Stomach smooth muscle (tissue), 2 donors: ENCODE measurements around the gene MIER1.
A peak's percentile ranks its signal among the peaks of the same experiment; 100 is the strongest.
"Not testable (repeated sequence)": the region's sequence is repeated elsewhere in the genome, so short reads cannot be mapped to it uniquely, and the experiment has no call there.

Experiments
- H3K27ac ChIP-seq: one replicate; pipeline ENCODE4 v1.7.0; 2013; ENCODE audit warnings: mild to moderate bottlenecking, low read length, inconsistent platforms
- H3K27me3 ChIP-seq, 2 donors: one replicate each; pipeline ENCODE4 v1.7.0; 2013; ENCODE audit warnings: low read length in 2 of 2; ENCODE audit not compliant: insufficient read depth in 2 of 2, control insufficient read depth in 1 of 2
- H3K36me3 ChIP-seq, 2 donors: one replicate each; pipeline ENCODE4 v1.7.0; 2013; ENCODE audit warnings: low read length in 2 of 2; ENCODE audit not compliant: control insufficient read depth in 2 of 2, insufficient read depth in 2 of 2
- H3K4me1 ChIP-seq: one replicate; pipeline ENCODE4 v1.7.0; 2013; ENCODE audit warnings: low read length; ENCODE audit not compliant: control insufficient read depth, insufficient read depth
- H3K4me3 ChIP-seq, 2 donors: one replicate each; pipeline ENCODE4 v1.7.0; 2013; ENCODE audit warnings: low read length in 2 of 2
- H3K9ac ChIP-seq, 2 donors: one replicate each; pipeline ENCODE4 v1.7.0; 2013; ENCODE audit warnings: low read length in 2 of 2, mild to moderate bottlenecking in 1 of 2
- H3K9me3 ChIP-seq, 2 donors: one replicate each; pipeline ENCODE4 v1.7.0; 2013; ENCODE audit warnings: low read length in 2 of 2; ENCODE audit not compliant: control insufficient read depth in 2 of 2
- donor health status: healthy.
- donor health status: Pancreatic carcinoma.

The MIER1 gene

DNA sequence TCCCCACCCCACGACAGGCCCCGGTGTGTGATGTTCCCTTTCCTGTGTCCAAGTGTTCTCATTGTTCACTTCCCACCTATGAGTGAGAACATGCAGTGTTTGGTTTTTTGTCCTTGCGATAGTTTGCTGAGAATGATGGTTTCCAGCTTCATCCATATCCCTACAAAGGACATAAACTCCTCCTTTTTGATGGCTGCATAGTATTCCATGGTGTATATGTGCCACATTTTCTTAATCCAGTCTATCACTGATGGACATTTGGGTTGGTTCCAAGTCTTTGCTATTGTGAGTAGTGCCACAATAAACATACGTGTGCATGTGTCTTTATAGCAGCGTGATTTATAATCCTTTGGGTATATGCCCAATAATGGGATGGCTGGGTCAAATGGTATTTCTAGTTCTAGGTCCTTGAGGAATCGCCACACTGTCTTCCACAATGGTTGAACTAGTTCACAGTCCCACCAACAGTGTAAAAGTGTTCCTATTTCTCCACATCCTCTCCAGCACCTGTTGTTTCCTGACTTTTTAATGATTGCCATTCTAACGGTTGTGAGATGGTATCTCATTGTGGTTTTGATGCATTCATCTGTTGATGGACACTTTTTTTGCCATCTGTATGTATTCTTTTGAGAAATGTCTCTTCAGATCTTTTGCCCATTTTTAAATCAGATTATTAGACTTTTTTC lies 41.5 kb downstream of the MIER1 start:
- H3K4me3 ChIP-seq, H3K27ac ChIP-seq, H3K4me1 ChIP-seq, H3K9ac ChIP-seq, H3K27me3 ChIP-seq, H3K9me3 ChIP-seq: not testable (repeated sequence)
- H3K36me3 ChIP-seq: peaks cover 4 to 41% of the 10 kb centered on the region in 2 donors

DNA sequence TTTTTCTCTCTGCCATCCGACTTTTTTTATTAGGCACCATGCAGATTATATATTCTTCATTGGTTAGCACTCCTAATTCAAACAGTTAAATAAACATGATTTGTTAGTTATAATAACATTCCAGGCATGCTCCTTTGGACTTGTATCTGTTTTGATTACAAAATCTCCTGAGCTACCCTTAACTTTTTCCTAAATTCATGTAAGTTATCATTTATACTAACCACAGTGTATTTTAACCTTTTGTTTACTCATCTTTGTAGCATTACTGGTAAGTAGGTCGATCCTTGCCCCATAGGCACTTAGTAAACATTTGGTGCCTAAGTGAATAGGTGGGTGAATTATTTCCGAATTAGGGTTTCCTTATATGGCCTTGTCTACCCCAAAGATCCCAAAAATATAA lies 43.8 kb downstream of the MIER1 start:
- Histone ChIP-seq H3K9ac (no peak overlapping the region), H3K27me3 (no peaks in the 10 kb centered on the region), H3K4me3 (no peak overlapping the region), H3K4me1 (no peaks in the 10 kb centered on the region), H3K36me3 (peaks cover 4 to 34% of the 10 kb centered on the region in 2 donors), H3K27ac (no peak overlapping the region), H3K9me3 (no peaks in the 10 kb centered on the region)

DNA sequence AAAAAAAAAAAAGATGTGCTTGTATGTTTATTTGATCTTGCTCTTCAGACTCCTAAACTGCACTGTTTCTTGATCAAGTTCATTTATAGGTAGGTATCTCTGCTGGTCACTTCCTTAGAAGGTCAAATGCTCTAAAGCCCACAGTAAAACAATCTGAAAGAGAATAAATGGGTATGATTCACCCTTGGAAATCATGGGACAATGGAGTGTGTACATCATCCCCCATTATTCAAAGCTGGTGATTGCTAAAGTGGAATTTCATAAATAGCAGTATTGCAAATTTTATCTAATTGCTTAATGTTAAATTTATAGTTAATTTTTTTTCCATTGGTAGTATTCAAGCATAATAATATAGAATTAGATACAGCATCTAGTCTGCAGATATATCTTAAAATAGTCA lies 53.4 kb downstream of the MIER1 start:
- Histone ChIP-seq H3K27me3 (no peaks in the 10 kb centered on the region), H3K4me3 (no peak overlapping the region), H3K27ac (no peak overlapping the region), H3K36me3 (peaks cover 3 to 16% of the 10 kb centered on the region in 2 donors), H3K9ac (no peak overlapping the region), H3K9me3 (no peaks in the 10 kb centered on the region), H3K4me1 (no peaks in the 10 kb centered on the region)

DNA sequence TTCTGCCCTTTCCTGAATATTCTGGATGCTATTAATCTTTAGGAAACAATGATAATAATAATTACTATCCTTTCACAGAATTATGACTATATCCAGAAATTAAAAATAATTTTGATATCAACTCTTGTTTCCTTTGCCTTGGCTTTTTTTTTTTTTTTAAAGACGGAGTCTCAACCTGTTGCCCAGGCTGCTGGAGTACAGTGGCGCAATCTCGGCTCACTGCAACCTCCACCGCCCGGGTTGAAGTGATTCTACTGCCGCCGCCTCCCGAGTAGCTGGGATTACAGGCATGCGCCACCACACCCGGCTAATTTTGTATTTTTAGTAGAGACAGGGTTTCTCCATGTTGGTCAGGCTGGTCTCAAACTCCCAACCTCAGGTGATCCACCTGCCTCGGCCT lies 54.8 kb downstream of the MIER1 start:
- not testable (repeated sequence) for H3K4me1 ChIP-seq, H3K27me3 ChIP-seq, H3K4me3 ChIP-seq, H3K9ac ChIP-seq, H3K9me3 ChIP-seq, H3K27ac ChIP-seq
- peaks cover 3 to 12% of the 10 kb centered on the region in 2 donors for H3K36me3 ChIP-seq

DNA sequence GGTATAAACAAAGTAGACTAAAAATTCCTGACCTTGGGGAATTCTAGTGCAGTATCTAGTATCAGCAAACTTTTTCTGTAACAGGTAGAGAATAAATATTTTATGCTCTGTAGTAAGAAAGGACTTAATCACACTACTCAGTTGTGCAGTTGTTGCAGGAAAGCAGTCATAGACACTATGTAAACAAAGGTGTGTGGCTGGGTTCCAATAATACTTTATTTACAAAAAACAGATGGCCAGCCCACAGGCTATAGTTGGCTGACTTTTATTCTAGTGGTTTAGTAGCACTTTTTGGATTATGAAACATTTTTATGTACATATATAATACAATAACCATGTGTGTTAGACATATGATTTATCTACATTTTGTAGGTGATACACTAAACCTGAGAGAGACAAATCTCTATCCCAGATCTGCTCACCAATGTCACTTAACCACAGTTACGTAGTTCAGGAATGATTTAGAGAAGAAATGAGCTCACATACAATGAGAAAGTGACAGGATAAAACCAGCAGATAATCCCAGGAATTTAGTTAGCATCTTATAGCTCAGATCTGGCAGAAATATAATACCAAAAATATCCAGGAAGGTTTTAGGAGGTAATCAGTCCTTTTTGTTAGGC lies 56.1 kb downstream of the MIER1 start:
- Histone ChIP-seq H3K4me1 (no peaks in the 10 kb centered on the region), H3K27me3 (no peaks in the 10 kb centered on the region), H3K4me3 (peak overlapping the region in 1 of 2 donors; percentile 64), H3K9me3 (no peaks in the 10 kb centered on the region), H3K27ac (no peak overlapping the region), H3K36me3 (peaks cover 3 to 11% of the 10 kb centered on the region in 2 donors), H3K9ac (peak overlapping the region in 1 of 2 donors; percentile 56)

DNA sequence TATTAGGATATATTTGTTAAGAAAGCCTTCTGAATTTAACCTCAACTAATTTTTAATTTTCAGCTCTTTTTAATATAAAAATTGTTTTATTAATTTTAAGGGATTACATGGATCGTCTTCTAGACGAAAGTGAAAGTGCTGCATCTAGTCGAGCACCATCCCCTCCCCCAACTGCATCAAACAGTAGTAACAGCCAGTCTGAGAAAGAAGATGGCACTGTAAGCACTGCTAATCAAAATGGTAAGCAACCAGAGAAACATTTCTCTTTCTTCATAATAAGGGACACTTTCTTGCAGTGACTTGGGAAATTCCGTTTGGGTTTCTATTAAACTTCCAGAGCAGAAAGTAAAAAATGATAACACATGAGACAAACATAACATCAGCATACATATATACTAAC lies 56.9 kb downstream of the MIER1 start:
- H3K9ac ChIP-seq: peak overlapping the region in 1 of 2 donors; percentile 56

DNA sequence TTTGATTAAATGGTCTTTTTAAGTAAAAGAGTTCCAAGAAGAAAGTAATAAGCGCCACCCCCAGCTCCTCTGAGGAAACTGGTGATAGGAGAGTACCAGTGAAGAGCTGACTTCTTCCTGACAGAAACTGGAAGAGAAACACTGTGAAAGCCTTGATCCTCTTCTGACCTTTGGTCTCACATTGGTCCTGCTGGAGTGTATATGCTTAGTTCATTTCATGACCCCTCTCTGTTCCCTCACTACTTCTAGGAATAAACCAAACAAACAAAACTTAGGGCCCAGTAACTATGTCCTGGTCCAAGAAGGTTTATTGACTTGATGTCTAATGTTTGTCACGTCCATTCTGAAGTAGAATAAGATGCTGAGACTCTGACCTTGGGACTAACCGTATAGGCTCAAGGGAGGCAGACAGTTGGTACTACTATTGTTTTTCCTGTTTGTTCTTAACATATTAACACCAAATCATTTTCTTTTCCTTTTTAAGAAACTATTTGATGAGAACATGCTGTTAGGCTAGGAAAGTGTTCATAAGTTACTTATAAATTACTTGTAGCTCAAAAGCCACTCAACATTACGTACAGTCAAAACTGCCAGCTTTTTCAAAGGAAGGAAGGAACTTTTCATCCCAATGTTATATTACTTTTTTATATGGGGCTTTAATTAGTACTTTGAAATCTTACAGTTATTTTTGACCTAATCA lies 57.9 kb downstream of the MIER1 start:
- Histone ChIP-seq H3K9ac (no peak overlapping the region), H3K27me3 (no peaks in the 10 kb centered on the region), H3K27ac (no peak overlapping the region), H3K9me3 (no peaks in the 10 kb centered on the region), H3K36me3 (peaks cover 0 to 15% of the 10 kb centered on the region in 2 donors), H3K4me1 (no peaks in the 10 kb centered on the region), H3K4me3 (no peak overlapping the region)

More for the DNA sequence above, 56.9 kb downstream of the MIER1 start:
- H3K36me3 ChIP-seq: peaks cover 3 to 14% of the 10 kb centered on the region in 2 donors
- no peaks in the 10 kb centered on the region for H3K27me3 ChIP-seq
- H3K4me3 ChIP-seq: peak overlapping the region; percentile 41 to 64
- no peaks in the 10 kb centered on the region for H3K4me1 ChIP-seq
- H3K27ac ChIP-seq: no peak overlapping the region
- no peaks in the 10 kb centered on the region for H3K9me3 ChIP-seq

DNA sequence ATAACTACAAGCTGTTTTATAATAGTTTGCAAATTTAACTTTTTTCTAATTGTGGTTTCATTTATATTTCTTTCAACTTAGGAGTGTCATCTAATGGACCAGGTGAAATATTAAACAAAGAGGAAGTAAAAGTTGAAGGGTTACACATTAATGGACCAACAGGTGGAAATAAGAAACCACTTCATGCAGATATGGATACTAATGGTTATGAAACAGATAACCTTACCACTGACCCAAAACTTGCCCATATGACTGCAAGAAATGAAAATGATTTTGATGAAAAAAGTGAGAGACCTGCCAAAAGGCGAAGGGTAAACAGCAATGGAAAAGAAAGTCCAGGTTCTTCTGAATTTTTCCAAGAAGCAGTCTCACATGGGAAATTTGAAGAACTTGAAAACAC lies 59.7 kb downstream of the MIER1 start:
- H3K4me1 ChIP-seq: no peaks in the 10 kb centered on the region
- no peaks in the 10 kb centered on the region for H3K9me3 ChIP-seq
- H3K27ac ChIP-seq: no peak overlapping the region
- H3K4me3 ChIP-seq: no peak overlapping the region
- H3K27me3 ChIP-seq: no peaks in the 10 kb centered on the region
- no peak overlapping the region for H3K9ac ChIP-seq
- peaks cover 0 to 19% of the 10 kb centered on the region in 2 donors for H3K36me3 ChIP-seq

DNA sequence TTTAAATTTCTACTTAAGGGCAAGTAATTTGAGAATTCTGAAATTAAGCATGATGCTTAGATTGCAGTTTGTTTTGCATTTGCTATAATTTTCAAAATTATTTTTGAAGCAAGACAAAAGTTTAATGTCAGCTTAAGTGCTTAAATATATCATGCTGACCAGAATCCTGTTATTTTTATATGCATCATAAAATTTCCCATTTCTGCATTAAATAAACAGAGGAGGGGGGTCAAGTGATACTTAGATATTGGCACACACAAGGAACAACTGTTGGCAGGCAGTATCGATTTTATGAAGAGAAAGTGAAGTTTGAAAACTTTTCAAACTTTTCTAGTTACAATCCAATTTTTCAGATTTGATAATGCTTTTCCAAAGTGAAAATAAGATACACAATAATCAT lies 61.0 kb downstream of the MIER1 start:
- Histone ChIP-seq H3K9me3 (no peaks in the 10 kb centered on the region), H3K9ac (no peak overlapping the region), H3K4me1 (no peaks in the 10 kb centered on the region), H3K27me3 (no peaks in the 10 kb centered on the region), H3K36me3 (peaks cover 0 to 19% of the 10 kb centered on the region in 2 donors), H3K27ac (no peak overlapping the region), H3K4me3 (no peak overlapping the region)

DNA sequence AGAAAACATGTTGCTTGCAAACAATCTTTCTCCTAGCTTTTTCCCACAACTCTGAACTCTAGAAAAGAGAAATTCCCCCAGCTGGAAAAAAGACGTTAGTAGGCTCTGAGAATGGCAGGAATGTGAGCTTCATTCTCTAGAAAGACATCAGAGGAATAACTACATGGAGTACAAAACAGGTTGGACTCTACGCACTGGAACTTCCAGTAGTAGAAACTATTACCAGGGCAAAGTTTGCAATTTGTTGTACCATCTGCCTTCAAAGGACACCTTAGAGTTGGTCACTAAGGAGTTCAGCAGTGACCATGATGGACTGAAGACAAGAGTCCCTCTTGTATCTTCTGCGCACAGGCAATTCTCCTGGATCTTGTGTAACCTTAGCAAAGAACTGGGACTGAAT lies 68.3 kb downstream of the MIER1 start:
- no peaks in the 10 kb centered on the region for H3K4me1 ChIP-seq
- H3K27me3 ChIP-seq: no peaks in the 10 kb centered on the region
- no peaks in the 10 kb centered on the region for H3K9me3 ChIP-seq
- no peak overlapping the region for H3K27ac ChIP-seq
- H3K36me3 ChIP-seq: peaks cover 7 to 9% of the 10 kb centered on the region in 2 donors
- H3K9ac ChIP-seq: no peak overlapping the region
- H3K4me3 ChIP-seq: no peak overlapping the region
